ENCODE results near the gene ZNF519.
"Not testable (repeated sequence)": the region's sequence is repeated elsewhere in the genome, so short reads cannot be mapped to it uniquely, and the experiment has no call there.

DNA sequence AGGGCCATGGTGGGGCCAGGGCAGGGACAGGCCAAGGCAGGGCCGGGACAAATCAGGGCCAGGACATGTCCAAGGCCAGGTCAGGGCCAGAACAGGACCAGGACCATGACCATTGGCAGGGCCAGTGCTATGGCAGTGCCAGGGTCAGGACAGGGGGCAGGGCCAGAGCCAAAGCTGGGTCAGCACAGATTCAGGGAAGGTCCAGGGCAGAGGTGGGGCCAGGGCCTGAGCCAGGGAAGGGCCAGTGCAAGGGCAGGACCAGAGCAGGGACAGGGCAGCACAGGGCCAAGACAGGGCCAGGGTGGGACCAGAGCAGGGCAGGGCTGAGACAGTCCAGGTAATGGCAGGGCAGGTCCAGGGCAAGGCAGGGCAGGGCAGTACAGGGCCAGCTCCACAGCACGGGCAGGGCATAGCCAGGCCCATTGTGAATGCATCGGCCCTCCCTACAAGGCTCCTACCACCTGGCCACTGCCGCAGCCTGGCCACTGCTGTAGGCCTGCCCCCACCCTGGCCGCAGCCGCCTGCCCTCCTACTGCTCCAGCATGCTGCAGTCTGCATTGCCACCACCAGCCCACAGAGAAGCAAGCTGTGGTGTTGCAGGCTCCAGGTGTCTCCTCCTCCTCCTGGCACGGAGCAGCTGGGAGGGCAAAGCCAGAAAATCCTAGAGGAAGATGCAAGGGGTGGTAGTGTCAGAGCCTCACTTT lies 41.9 kb upstream of the ZNF519 start:
- TF ChIP-seq EP300, POLR2AphosphoS5, POLR2A (IDR thresholded peaks at IDR 0.05): not testable (repeated sequence)
- TF ChIP-seq, protein P1, sequence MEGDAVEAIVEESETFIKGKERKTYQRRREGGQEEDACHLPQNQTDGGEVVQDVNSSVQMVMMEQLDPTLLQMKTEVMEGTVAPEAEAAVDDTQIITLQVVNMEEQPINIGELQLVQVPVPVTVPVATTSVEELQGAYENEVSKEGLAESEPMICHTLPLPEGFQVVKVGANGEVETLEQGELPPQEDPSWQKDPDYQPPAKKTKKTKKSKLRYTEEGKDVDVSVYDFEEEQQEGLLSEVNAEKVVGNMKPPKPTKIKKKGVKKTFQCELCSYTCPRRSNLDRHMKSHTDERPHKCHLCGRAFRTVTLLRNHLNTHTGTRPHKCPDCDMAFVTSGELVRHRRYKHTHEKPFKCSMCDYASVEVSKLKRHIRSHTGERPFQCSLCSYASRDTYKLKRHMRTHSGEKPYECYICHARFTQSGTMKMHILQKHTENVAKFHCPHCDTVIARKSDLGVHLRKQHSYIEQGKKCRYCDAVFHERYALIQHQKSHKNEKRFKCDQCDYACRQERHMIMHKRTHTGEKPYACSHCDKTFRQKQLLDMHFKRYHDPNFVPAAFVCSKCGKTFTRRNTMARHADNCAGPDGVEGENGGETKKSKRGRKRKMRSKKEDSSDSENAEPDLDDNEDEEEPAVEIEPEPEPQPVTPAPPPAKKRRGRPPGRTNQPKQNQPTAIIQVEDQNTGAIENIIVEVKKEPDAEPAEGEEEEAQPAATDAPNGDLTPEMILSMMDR (IDR thresholded peaks at IDR 0.05): not testable (repeated sequence)
